ENCODE measurements around the gene CASQ1.

The CASQ1 gene

GRCh38 chr1:160226623-160227022 lies 36.2 kb downstream of the CASQ1 start:
- no peak for DNase-seq (ENCODE audit: low read depth, low spot score)

- DNase-seq (ENCODE audit: low read depth, low spot score), result no peak
Measured at GRCh38 chr1:160227034-160227433, 36.7 kb downstream of the CASQ1 start.

GRCh38 chr1:160227561-160227960 lies 37.2 kb downstream of the CASQ1 start:
- DNase-seq (ENCODE audit: low read depth, low spot score), result no peak

DNA sequence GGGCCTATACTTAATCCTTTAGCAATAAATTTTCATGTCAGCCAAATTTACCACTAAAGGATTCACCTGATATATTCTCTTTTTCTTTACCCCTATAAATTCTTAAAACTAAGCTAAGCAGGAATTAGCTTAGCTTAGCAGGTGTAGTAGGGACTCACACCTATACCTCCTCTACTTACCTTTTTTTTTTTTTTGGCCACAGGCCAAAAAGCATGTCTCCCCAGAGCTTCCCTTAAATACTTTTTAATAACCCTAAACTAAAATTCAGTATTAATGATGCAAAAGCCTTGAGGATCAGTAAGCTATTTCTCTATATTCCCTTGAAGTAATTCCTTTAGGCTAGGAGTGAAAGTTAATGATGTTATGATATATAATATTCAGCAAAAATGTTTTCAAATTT lies 38.1 kb downstream of the CASQ1 start:
- no peak for DNase-seq (ENCODE audit: low read depth, low spot score)

- no peak for DNase-seq (ENCODE audit: low read depth, low spot score)
Measured at GRCh38 chr1:160232911-160233310, 42.5 kb downstream of the CASQ1 start.

GRCh38 chr1:160236806-160237205 lies 46.4 kb downstream of the CASQ1 start:
- no peak for DNase-seq (ENCODE audit: low read depth, low spot score)

- no peak for DNase-seq (ENCODE audit: low read depth, low spot score)
Measured at GRCh38 chr1:160237558-160237957, 47.2 kb downstream of the CASQ1 start.

DNA sequence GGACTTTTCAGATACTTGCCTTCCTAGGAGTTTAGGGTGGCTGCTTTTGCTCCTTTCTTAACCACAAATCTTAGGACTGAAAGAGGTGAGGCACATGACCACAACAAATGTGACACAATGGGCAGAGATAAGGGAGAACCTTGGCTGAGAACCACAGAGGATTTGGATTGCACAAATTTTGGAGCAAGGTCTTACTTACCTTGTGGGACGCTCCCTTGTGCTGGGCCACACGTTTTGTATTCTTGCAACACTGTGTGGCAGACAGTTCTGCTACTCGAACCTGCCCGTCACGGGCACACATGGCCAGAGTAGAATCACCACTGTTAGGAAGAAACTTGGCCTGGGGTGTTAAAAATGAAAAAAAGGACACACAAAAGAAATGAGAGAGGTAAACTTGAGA lies 48.0 kb downstream of the CASQ1 start:
- DNase-seq (ENCODE audit: low read depth, low spot score), result no peak

GRCh38 chr1:160239582-160240299 lies 49.4 kb downstream of the CASQ1 start:
- DNase-seq (ENCODE audit: low read depth, low spot score), result no peak

DNA sequence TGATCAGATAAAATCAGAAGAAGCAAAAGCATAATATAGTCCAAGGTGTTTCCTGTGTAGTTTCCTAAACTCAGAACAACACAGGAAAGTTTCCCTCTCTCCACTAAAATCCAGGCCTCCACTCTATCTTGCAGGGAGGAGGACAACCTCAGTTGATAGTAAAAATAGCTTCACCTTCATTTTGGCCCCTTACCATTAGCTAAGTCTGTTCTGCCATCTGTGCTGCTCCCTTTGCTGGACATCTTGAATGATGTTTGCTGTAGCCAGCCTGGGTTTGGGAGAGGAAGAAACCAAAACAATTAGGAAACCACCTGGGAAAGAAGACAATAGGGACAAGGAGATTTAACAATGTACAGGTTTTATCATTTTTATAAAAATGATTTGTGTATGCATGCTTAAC lies 53.4 kb downstream of the CASQ1 start:
- no peak for DNase-seq (ENCODE audit: low read depth, low spot score)

GRCh38 chr1:160244209-160244608 lies 53.8 kb downstream of the CASQ1 start:
- DNase-seq (ENCODE audit: low read depth, low spot score), result no peak

- DNase-seq (ENCODE audit: low read depth, low spot score), result no peak
Measured at GRCh38 chr1:160245434-160245833, 55.1 kb downstream of the CASQ1 start.

- no peak for DNase-seq (ENCODE audit: low read depth, low spot score)
Measured at GRCh38 chr1:160247053-160247452, 56.7 kb downstream of the CASQ1 start.

DNA sequence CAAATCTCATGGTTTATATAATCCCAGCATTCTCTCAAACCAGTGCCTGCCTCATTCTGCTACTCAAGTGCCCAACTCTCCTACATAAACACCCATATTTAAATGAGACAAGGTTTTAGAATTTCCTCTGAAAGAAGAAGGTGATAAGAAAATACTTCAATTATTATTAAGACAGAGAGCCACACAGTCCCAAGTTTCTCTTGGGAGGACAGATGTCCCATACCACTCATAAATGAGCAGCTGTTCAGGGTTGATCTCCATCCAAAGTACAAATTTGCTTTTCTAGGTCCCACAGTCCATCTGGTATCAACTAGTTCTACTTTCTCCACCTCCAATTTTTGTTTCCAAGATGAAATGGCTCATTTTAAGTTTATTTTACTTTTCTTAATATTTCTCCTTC lies 60.6 kb downstream of the CASQ1 start:
- no peak for DNase-seq (ENCODE audit: low read depth, low spot score)

Measured in astrocyte of the hippocampus (primary cell).